Activated T-cell treated with anti-CD3 and anti-CD28 coated beads, Interleukin-2, amount 50 U/mL, for 72 hours (primary cell): ENCODE results near the gene MRPL42. TPM values are rescaled to one million over a fixed set of nuclear protein-coding genes. Genes with fewer than 3 reads are reported as not detected.

ENCODE experiments used
- ATAC-seq, 2 donors: fragments of 150-1000 bp; cut with Tn5 transposase; replicated peaks in 1 of 2; 2 replicates each; pipeline ENCODE4 v1.10.0; 2021; ENCODE audit warnings: moderate library complexity in 2 of 2, mild to moderate bottlenecking in 1 of 2
- DNase-seq, 2 donors: peaks; one replicate each; pipeline ENCODE4 v3.0.0; 2021 to 2022; ENCODE audit warnings: mixed read lengths in 1 of 2
- H3K27ac Mint-ChIP-seq: one replicate; pipeline ENCODE4 v1.8.0; 2022; ENCODE audit warnings: mild to moderate bottlenecking, moderate library complexity, mixed read lengths
- H3K27me3 Mint-ChIP-seq: one replicate; pipeline ENCODE4 v1.8.0; 2022; ENCODE audit warnings: low read depth, mixed read lengths
- H3K36me3 Mint-ChIP-seq, 2 donors: one replicate each; pipeline ENCODE4 v1.8.0; 2022; ENCODE audit warnings: mixed read lengths in 2 of 2, mild to moderate bottlenecking in 1 of 2; ENCODE audit not compliant: insufficient read depth in 2 of 2
- H3K4me1 Mint-ChIP-seq: one replicate; pipeline ENCODE4 v1.8.0; 2022; ENCODE audit warnings: low read depth, mixed read lengths
- H3K4me3 Mint-ChIP-seq, 2 donors: one replicate each; pipeline ENCODE4 v1.8.0; 2022; ENCODE audit warnings: mild to moderate bottlenecking in 2 of 2, mixed read lengths in 2 of 2, moderate library complexity in 2 of 2
- H3K9me3 Mint-ChIP-seq, 2 donors: one replicate each; pipeline ENCODE4 v1.8.0; 2022; ENCODE audit warnings: mixed read lengths in 2 of 2
- total RNA-seq, 2 donors: library from RNA; stranded (reverse); gene quantifications; one replicate each; pipeline ENCODE4 v1.2.3, GENCODE V29; 2022

Gene MRPL42
- total RNA-seq, 2 donors from 2014 or later, result 54.2 to 68.3 TPM

DNA sequence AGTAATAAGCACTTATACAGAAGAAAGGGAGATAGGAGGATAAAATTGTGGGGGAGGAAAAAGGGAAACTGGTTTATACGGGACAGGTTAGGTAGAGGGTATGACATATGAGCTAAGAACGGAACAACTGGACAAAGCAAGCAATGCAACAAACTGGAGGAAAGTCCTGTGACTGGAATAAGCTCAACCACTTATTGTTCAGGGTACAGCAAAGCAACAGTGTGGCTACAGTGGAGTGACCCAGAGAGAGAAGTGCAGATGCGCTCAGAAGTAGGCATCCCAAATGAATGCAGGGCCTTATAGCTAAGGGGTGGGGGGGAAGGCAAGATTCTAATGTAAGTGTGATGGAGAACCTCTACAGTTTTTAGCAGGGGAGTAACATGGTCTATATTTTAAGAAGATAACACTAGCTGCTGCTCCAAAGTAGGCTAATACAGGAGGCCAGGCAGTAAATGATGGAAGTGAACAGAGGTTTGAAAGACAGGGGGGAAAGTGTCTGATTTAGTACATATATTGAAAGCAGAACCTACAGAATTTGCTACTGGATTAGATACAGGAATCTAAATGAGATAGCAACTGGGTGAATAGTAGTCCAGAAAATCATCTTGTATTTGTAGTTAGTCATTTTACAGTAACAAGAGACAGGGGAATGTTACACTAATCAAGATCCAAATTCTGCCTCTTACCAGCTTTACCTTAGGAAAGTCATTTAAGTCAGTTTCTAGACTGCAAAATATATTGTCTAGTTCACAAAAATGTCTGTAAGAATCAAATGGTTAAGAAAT is 28.9 kb upstream of the MRPL42 start:
- Mint-ChIP-seq H3K27ac (peak overlapping the region; percentile 98), H3K36me3 (peaks cover 8 to 10% of the 10 kb centered on the region in 2 donors), H3K4me3 (peak overlapping the region; percentile 94 to 99), H3K27me3 (no peaks in the 10 kb centered on the region), H3K4me1 (peaks cover 82% of the 10 kb centered on the region), H3K9me3 (no peaks in the 10 kb centered on the region)
- DNase-seq, result no peak
- ATAC-seq, result no peak

DNA sequence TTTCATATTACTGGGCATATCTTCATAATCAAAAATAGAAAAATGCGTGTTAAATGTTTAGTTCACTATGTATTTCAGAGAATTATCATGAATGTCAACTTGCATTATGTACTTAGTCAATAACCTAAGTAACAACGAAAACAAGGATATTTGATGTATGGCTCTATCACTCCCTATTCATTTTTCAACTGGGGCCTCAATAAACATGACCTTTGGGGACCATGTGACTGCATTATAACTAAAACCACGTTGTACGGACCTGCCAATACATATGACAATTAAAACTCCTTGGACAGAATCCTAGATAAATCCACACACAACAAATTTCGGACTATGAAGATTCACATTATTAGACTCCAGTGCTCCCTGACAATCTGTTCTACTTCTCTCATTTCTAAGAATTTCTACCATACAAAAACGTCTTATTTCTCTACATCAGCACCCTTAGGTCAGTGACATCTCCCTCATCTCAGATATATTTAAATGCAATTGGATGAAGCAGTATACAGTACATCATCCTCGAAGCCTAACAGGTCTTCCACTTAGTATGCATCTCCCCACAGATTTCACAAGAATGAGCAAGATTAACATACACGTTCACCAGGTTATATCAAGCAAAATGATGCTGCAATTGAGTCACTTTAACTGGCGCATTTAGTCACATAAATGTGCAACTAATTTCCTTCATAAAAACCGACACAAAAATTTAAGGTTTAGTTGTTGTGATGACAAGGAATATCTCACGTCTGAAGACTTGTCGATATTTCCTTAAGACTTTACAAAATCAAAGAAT is 27.1 kb upstream of the MRPL42 start:
- Mint-ChIP-seq H3K4me3 (peak overlapping the region; percentile 94 to 99), H3K4me1 (peaks cover 65% of the 10 kb centered on the region), H3K27ac (peak overlapping the region; percentile 100), H3K9me3 (no peaks in the 10 kb centered on the region), H3K36me3 (peaks cover 8 to 10% of the 10 kb centered on the region in 2 donors), H3K27me3 (no peaks in the 10 kb centered on the region)
- ATAC-seq (peak in 1 of 2 donors; percentile 11), DNase-seq (no peak)

- H3K4me3 Mint-ChIP-seq, result peak overlapping the region; percentile 94 to 99
- H3K9me3 Mint-ChIP-seq, result no peaks in the 10 kb centered on the region
- H3K27ac Mint-ChIP-seq, result peak overlapping the region; percentile 100
- H3K4me1 Mint-ChIP-seq, result peaks cover 56% of the 10 kb centered on the region
- H3K27me3 Mint-ChIP-seq, result no peaks in the 10 kb centered on the region
- ATAC-seq, result peak; percentile 4 to 12
- H3K36me3 Mint-ChIP-seq, result peaks cover 8 to 10% of the 10 kb centered on the region in 2 donors
- DNase-seq, result peak; percentile 56 to 65
Observed at GRCh38 chr12:93441081-93441616, 26.2 kb upstream of the MRPL42 start.

DNA sequence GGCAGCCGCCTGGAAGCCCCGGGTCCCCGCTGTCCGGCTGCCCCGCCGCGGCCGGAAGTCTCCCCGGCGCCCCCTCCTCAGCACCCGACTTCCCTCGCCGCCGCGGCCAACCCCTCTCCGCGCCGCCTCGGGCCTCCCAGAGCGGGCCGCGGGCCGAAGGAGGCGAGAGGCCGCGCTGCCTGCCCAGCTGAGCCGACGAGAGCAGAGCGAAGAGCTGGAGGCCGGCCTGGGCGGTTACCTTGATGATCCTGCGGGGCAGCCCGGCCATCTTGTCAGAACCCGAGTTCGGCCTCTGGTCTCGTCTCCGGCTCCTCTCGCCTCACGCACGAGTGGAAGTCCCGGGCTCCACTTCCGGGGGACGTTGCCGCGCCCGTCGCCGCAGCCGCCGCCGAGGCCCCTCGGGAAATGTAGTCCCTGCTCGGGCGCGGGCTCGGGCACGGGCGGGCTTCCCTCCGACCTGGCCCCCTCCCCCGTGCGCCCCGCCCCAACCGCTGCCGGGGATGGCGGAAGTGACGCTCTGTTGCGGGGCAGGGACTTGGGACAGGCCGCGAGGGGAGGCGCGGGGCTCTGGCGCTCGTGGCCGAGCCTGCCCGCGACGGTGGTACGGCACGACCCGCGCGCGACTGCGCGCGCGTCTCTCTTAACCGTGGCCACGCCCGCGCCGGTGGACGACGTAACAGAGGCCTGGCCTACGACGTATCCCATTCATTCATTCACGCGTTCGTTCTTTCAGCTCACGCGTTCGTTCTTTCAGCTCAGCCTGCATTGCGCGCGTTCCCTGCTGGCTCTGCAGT is 25.5 kb upstream of the MRPL42 start, which contains the start of gene UBE2N:
Gene UBE2N, minus strand, starts transcription at position 331 of the 794 bp plus-strand sequence. Its CDS starts 63 bp downstream, at position 268.
- H3K36me3 Mint-ChIP-seq, result peaks cover 8 to 10% of the 10 kb centered on the region in 2 donors
- peak within 1 kb of the TSS; percentile 99 for H3K4me3 Mint-ChIP-seq
- H3K4me1 Mint-ChIP-seq, result peaks cover 50% of the 10 kb centered on the region
- ATAC-seq (peak; percentile 89 to 91), DNase-seq (peak; percentile 97)
- no peaks in the 10 kb centered on the region for H3K27me3 Mint-ChIP-seq
- no peaks in the 10 kb centered on the region for H3K9me3 Mint-ChIP-seq
- peak within 1 kb of the TSS; percentile 100 for H3K27ac Mint-ChIP-seq

DNA sequence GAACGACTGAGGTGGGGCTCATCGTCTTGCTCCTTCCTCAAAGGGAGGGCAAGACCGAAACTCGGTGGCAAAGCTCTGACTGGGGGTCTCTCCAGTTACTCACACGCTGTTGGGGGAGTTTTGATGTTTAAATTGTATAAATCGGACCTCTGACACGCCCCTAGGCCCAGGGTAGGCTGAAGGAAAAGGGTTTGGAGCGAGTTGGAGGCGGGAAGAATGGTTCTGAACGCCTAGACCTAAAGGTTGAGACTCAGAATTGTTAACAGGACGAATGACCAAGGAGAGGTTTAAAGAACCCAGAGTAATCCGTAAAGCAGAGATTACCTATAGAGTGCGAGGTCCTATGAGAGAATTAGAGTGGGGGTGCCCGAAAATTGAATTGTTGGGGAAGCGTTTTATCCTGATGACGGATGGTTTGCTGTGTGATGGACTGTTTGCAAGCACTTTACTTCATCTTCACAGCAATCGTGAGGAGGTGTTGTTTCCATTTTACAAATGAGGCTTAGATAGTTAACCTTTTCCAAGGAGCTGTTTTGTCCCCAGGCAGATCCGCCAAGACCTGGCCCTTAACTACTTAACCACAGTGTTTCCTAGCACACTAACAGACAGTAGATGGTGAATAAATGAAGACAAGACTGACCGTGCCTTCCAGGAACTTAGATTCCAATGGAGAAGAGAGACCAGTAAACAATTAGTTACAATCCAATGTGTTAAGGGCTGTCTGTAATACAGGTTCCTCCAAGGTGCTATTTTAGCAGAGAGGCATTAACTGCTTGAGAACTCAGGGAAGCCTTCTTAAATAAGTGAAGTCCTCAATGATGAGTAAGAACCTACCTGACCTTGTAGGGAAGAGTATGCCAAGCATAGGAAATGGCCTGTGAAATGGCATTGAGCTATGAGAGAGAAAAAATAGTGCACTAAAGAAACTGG is 24.6 kb upstream of the MRPL42 start:
- Mint-ChIP-seq H3K9me3 (no peaks in the 10 kb centered on the region), H3K36me3 (peaks cover 8 to 10% of the 10 kb centered on the region in 2 donors), H3K4me1 (peaks cover 50% of the 10 kb centered on the region), H3K27me3 (no peaks in the 10 kb centered on the region), H3K4me3 (peak overlapping the region; percentile 98 to 99), H3K27ac (peak overlapping the region; percentile 96)
- DNase-seq (no peak), ATAC-seq (no peak)

GRCh38 chr12:93443576-93443975 is 23.7 kb upstream of the MRPL42 start:
- peaks cover 8 to 10% of the 10 kb centered on the region in 2 donors for H3K36me3 Mint-ChIP-seq
- no peaks in the 10 kb centered on the region for H3K9me3 Mint-ChIP-seq
- no peak overlapping the region for H3K27ac Mint-ChIP-seq
- no peak overlapping the region for H3K4me3 Mint-ChIP-seq
- H3K27me3 Mint-ChIP-seq, result no peaks in the 10 kb centered on the region
- DNase-seq (no peak), ATAC-seq (no peak)
- peaks cover 49% of the 10 kb centered on the region for H3K4me1 Mint-ChIP-seq

- peak in 1 of 2 donors; percentile 15 for DNase-seq
- Mint-ChIP-seq H3K27ac (peak overlapping the region; percentile 29), H3K9me3 (no peaks in the 10 kb centered on the region), H3K36me3 (no peaks in the 10 kb centered on the region), H3K4me1 (peaks cover 30% of the 10 kb centered on the region), H3K4me3 (peak overlapping the region; percentile 3 to 52), H3K27me3 (no peaks in the 10 kb centered on the region)
- ATAC-seq, result peak; percentile 69 to 77
Observed at GRCh38 chr12:93447555-93448290, 19.6 kb upstream of the MRPL42 start.

DNA sequence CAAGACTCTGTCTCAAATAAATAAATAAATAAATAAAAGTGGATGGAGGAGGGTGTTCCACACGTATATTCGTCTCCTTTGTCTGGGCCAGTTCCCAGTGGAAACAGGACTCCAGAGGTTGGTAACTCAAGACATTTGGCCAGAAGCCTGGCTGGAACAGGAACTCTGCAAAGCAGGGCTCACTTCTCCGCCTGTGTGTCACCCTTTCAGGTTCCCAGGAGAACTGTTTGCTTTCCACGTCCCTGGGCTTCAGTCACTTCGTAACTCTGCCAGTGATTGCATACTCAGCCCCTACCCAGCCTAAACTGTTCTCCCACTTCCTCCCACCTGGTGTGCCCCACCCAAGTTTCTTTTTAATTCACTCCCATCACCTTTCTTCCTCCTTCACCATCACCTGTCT is 18.5 kb upstream of the MRPL42 start:
- Mint-ChIP-seq H3K9me3 (no peaks in the 10 kb centered on the region), H3K27me3 (no peaks in the 10 kb centered on the region), H3K36me3 (no peaks in the 10 kb centered on the region), H3K4me1 (peaks cover 26% of the 10 kb centered on the region), H3K27ac (no peak overlapping the region), H3K4me3 (peak overlapping the region in 1 of 2 donors; percentile 18)
- DNase-seq, result no peak
- ATAC-seq, result peak in 1 of 2 donors; percentile 15

DNA sequence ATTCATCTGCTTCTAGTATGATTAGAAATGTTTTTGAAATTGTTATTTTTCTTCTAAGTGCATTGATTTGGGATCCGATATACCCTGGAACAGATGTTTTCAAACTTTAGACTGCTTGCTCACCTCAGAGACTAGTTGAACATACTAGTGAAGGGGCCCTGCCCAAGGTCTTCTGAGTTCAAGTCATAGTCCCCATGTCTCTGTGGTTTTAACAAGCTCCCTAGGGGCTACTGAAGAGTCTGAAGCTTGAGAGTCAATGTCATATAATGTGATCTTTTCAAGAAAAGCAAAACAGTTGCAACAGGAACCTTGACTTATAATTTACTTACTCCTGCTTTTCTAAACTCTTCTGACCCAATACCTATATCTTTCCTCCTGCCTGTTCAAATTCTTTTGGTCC is 18.0 kb upstream of the MRPL42 start:
- DNase-seq (no peak), ATAC-seq (peak; percentile 41 to 43)
- Mint-ChIP-seq H3K27me3 (no peaks in the 10 kb centered on the region), H3K27ac (no peak overlapping the region), H3K36me3 (no peaks in the 10 kb centered on the region), H3K4me1 (peaks cover 26% of the 10 kb centered on the region), H3K4me3 (no peak overlapping the region), H3K9me3 (no peaks in the 10 kb centered on the region)

GRCh38 chr12:93451423-93452158 is 15.7 kb upstream of the MRPL42 start:
- Mint-ChIP-seq H3K4me3 (no peak overlapping the region), H3K4me1 (peaks cover 26% of the 10 kb centered on the region), H3K27ac (no peak overlapping the region), H3K27me3 (no peaks in the 10 kb centered on the region), H3K36me3 (no peaks in the 10 kb centered on the region), H3K9me3 (no peaks in the 10 kb centered on the region)
- no peak for ATAC-seq
- no peak for DNase-seq

GRCh38 chr12:93453633-93454032 is 13.7 kb upstream of the MRPL42 start:
- Mint-ChIP-seq H3K4me3 (no peak overlapping the region), H3K4me1 (peaks cover 8% of the 10 kb centered on the region), H3K27me3 (no peaks in the 10 kb centered on the region), H3K9me3 (no peaks in the 10 kb centered on the region), H3K36me3 (no peaks in the 10 kb centered on the region), H3K27ac (no peak overlapping the region)
- ATAC-seq, result no peak
- no peak for DNase-seq
